ENCODE measurements around the gene IQSEC1. TPM values are rescaled to one million over a fixed set of nuclear protein-coding genes. Genes with fewer than 3 reads are reported as not detected.

Gene IQSEC1
- total and polyA plus RNA-seq, 9 of the 15 experiments (the other 6 are each of a cell fraction or from before 2014, with no cell fraction given): 0.56 to 39.0 (median 6.8) TPM

DNA sequence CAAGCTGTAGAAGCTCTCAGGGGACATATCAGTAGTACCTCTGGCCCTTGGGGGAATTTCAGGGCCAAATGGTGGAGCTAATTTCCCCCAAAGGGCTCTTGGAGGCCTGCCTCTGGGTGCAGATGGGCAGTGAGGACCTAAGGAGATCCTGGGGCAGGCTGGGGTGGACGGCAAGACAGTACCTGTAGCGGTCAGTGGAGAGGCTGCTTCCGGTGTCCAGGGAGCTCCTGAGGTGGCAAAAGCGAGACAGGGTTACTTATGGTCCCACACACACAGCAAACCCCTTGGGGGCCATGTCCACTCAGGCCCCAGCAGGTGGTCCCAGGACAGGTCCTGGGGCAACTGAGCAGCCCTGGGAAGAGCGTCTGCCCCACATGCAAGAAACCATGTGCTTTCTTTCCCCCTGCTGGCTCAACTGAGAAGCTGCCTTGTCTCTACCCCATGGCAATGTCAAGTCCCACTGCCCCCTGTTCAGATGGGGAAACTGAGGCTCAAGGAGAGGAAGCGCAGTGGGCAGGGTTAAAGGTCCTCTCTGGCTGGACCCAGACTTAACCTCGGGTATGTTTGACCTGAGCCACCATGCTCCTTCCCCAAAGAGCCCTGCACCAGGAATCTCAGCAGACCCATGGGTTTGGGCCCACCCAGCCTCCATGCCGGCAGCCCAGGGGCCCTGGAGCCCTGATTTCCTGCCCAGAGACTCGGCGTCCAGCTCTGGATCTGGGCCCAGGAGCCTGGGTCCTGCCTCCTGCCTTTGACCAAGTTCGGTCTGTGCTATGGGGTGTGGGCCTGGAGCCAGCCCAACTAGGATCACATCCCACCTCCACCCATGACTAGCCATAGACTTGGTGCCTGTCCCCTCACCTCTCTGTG, 25.7 kb downstream of the IQSEC1 start:
- no peak overlapping the region for H3K4me2 ChIP-seq (ENCODE audit: insufficient read depth, low read length)
- ChIA-PET POLR2A (interaction anchor here (0.5 to 0.9 kb wide), 3 partner anchors 10 to 160 kb away, joined by 3 read pairs; no protein-coding TSS in a partner anchor), CTCF (ENCODE audit: low intra/inter-chr PET ratio) (no interaction called here)
- ATAC-seq (peak; percentile 27), FAIRE-seq (no peak), DNase-seq (ENCODE audit: extremely low read depth in 1 of 4, low spot score in 3 of 4) (no peak)
- in situ Hi-C loops (cut with MboI): no loop called here
- peaks cover 0 to 23% of the 10 kb centered on the region in 2 experiments; a peak in 2 of 5 replicates for H3K4me1 ChIP-seq (replicated peaks in 1 of 2; ENCODE audit: control insufficient read depth in 2 of 2, insufficient read depth in 2 of 2, low read length in 2 of 2)
- intact Hi-C loops (cut with micrococcal nuclease): no loop called here
- H3K27ac ChIP-seq (ENCODE audit: extremely low read depth, low read depth, low read length): no peak overlapping the region
- no peak overlapping the region for H3K4me3 ChIP-seq
- peaks cover 54 to 92% of the 10 kb centered on the region in 2 experiments for H3K27me3 ChIP-seq (ENCODE audit: control insufficient read depth in 2 of 2, insufficient read depth in 2 of 2, low read length in 2 of 2)
- H3K9me3 ChIP-seq (replicated peaks; ENCODE audit: control insufficient read depth, insufficient read depth, low read depth, low read length): no peaks in the 10 kb centered on the region; the same call in 1 of the 2 replicates
- H3K9me1 ChIP-seq (ENCODE audit: control insufficient read depth, insufficient read depth, low read length): no peaks in the 10 kb centered on the region
- no peak overlapping the region for H2AFZ ChIP-seq (ENCODE audit: low read depth, low read length)
- no TSS peak for BruUV-seq (replicated peaks)
- H3K9ac ChIP-seq (ENCODE audit: insufficient read depth in 1 of 2, low read depth in 2 of 2, low read length in 2 of 2): peak overlapping the region in 1 of 2 experiments; percentile 20; a peak in 1 of 4 replicates
- H3K36me3 ChIP-seq (ENCODE audit: control insufficient read depth, insufficient read depth, low read length): no peaks in the 10 kb centered on the region
- no peaks in the 10 kb centered on the region for H3K79me2 ChIP-seq (ENCODE audit: control insufficient read depth, insufficient read depth, low read length)
- peaks cover 11% of the 10 kb centered on the region for H4K20me1 ChIP-seq (replicated peaks; ENCODE audit: control insufficient read depth, insufficient read depth, low read length)
- WGBS (ENCODE audit: insufficient coverage, low coverage, missing lambda C conversion rate): 8% methylated on average over 11 of the region's 11 CpGs
- no peak for TF ChIP-seq ZNF12 (CRISPR knock-in tag; IDR thresholded peaks at IDR 0.05)
- TF ChIP-seq, protein P1, sequence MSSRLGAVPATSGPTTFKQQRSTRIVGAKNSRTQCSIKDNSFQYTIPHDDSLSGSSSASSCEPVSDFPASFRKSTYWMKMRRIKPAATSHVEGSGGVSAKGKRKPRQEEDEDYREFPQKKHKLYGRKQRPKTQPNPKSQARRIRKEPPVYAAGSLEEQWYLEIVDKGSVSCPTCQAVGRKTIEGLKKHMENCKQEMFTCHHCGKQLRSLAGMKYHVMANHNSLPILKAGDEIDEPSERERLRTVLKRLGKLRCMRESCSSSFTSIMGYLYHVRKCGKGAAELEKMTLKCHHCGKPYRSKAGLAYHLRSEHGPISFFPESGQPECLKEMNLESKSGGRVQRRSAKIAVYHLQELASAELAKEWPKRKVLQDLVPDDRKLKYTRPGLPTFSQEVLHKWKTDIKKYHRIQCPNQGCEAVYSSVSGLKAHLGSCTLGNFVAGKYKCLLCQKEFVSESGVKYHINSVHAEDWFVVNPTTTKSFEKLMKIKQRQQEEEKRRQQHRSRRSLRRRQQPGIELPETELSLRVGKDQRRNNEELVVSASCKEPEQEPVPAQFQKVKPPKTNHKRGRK (tag; IDR thresholded peaks at IDR 0.05): no peak
- TF ChIP-seq IFI16 (CRISPR knock-in tag; IDR thresholded peaks at IDR 0.05): no peak
- no peak for TF ChIP-seq EZH2 (IDR thresholded peaks at IDR 0.05; ENCODE audit: borderline replicate concordance, low read depth, low read length)
- TF ChIP-seq, protein P2, sequence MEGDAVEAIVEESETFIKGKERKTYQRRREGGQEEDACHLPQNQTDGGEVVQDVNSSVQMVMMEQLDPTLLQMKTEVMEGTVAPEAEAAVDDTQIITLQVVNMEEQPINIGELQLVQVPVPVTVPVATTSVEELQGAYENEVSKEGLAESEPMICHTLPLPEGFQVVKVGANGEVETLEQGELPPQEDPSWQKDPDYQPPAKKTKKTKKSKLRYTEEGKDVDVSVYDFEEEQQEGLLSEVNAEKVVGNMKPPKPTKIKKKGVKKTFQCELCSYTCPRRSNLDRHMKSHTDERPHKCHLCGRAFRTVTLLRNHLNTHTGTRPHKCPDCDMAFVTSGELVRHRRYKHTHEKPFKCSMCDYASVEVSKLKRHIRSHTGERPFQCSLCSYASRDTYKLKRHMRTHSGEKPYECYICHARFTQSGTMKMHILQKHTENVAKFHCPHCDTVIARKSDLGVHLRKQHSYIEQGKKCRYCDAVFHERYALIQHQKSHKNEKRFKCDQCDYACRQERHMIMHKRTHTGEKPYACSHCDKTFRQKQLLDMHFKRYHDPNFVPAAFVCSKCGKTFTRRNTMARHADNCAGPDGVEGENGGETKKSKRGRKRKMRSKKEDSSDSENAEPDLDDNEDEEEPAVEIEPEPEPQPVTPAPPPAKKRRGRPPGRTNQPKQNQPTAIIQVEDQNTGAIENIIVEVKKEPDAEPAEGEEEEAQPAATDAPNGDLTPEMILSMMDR (IDR thresholded peaks at IDR 0.05 in 2 of 3, conservative IDR thresholded peaks at IDR 0.05 in 1 of 3; ENCODE audit: insufficient read depth in 2 of 3, low read depth in 1 of 3, low read length in 3 of 3): peak in 2 of 3 experiments; percentile 25 to 44; a peak in 3 of 6 replicates
- TF ChIP-seq DIDO1 (tag; IDR thresholded peaks at IDR 0.05; ENCODE audit: low read depth): no peak
- TF ChIP-seq, protein P3, sequence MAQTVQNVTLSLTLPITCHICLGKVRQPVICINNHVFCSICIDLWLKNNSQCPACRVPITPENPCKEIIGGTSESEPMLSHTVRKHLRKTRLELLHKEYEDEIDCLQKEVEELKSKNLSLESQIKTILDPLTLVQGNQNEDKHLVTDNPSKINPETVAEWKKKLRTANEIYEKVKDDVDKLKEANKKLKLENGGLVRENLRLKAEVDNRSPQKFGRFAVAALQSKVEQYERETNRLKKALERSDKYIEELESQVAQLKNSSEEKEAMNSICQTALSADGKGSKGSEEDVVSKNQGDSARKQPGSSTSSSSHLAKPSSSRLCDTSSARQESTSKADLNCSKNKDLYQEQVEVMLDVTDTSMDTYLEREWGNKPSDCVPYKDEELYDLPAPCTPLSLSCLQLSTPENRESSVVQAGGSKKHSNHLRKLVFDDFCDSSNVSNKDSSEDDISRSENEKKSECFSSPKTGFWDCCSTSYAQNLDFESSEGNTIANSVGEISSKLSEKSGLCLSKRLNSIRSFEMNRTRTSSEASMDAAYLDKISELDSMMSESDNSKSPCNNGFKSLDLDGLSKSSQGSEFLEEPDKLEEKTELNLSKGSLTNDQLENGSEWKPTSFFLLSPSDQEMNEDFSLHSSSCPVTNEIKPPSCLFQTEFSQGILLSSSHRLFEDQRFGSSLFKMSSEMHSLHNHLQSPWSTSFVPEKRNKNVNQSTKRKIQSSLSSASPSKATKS (CRISPR knock-in tag; IDR thresholded peaks at IDR 0.05): no peak
- TF ChIP-seq TBL1XR1 (IDR thresholded peaks at IDR 0.05; ENCODE audit: low read length in 2 of 2): no peak
- TF ChIP-seq NFE2 (IDR thresholded peaks at IDR 0.05; ENCODE audit: low read depth): no peak
- TF ChIP-seq, protein P4, sequence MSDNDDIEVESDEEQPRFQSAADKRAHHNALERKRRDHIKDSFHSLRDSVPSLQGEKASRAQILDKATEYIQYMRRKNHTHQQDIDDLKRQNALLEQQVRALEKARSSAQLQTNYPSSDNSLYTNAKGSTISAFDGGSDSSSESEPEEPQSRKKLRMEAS (CRISPR knock-in tag; IDR thresholded peaks at IDR 0.05): peak; percentile 30; the same call in 1 of the 2 replicates
- no peak for TF ChIP-seq ZNF699 (CRISPR knock-in tag; IDR thresholded peaks at IDR 0.05; ENCODE audit: insufficient replicate concordance)
- no peak for TF ChIP-seq TCF3 (CRISPR knock-in tag; IDR thresholded peaks at IDR 0.05)
